Nucleus accumbens (tissue), 56 donors: ENCODE data around the gene ZSWIM3.
A peak's percentile ranks its signal among the peaks of the same experiment; 100 is the strongest.
"Not testable (repeated sequence)": the region's sequence is repeated elsewhere in the genome, so short reads cannot be mapped to it uniquely, and the experiment has no call there.

Source experiments
- DNase-seq, 56 donors: peaks; one replicate each; lab custom pipeline; 2025; lab: John Stamatoyannopoulos, UW

Gene ZSWIM3

GRCh38 chr20:45888681-45889080 lies 31.3 kb downstream of the ZSWIM3 start:
- DNase-seq: no peak

DNA sequence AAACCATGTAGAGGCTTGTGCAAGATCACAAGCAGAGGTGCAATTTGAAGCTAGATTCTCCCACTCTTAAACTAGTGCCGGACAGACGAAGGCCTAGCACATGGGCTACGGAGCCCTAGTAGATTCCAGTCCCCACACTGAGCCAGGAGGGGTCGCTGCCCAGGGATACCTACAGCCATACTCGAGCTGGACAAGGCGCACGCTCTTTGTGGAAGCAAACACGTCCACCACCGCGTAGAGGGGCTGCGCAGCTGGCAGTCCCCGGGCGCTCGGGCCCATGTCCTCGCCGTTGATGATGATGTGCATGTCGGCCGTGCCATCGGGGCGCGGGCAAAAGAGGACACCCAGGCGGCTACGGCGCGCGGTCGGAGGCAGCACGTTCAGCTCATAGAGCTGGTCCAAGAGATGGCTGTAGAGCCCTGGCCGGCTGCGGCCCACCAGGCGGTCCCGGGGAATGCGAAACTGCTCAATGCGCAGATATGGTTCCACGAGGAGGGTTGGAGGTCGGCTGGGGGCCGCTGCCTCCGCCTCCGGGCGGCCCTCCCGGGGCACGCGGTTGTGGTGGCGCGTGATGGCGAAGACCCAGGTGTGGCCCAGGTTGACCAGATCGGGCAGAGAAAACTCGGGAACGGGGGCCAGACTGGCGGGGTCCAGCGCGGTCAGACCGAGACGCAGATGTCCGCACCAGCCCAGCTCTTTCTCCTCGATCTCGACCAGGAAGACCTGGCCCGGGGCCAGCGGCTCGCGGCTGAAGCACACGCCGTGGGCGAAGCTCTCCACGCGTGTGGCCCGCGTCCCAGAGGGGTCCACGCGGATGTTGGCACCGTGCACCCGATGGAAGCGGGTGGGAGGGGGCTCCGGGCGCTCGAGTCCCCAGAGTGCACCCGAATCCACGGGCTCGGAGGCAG lies 32.9 kb downstream of the ZSWIM3 start:
- peak in 49 of 56 donors; percentile 12 to 72 (median 40) for DNase-seq

DNA sequence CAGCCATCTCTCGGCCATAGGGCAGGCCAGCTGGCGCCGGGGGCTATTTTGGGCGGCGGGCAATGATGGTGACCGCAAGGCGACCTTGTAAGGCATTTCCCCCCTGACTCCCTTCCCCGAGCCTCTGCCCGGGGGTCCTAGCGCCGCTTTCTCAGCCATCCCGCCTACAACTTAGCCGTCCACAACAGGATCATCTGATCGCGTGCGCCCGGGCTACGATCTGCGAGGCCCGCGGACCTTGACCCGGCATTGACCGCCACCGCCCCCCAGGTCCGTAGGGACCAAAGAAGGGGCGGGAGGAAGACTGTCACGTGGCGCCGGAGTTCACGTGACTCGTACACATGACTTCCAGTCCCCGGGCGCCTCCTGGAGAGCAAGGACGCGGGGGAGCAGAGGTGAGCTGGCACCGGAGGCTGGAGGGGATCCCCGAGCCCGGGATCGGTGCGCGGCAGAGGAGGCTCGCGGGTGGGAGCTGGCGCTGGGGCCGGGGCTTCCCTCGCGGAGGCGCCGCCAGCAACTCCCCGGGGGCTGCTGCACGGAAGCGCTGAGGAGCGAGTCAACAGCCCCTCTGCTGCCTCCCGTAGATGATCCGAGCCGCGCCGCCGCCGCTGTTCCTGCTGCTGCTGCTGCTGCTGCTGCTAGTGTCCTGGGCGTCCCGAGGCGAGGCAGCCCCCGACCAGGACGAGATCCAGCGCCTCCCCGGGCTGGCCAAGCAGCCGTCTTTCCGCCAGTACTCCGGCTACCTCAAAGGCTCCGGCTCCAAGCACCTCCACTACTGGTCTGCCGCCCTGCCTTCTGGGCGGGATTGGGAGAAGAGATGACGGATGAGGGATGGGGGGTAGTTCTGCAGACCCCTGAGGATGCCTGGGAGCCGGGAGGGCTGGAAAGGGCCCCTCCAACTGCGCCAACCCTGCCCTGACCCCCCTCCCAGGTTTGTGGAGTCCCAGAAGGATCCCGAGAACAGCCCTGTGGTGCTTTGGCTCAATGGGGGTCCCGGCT lies 33.9 kb downstream of the ZSWIM3 start, which contains the start of the genes CTSA and NEURL2:
CTSA (plus strand) TSS at position 351 of the 999 bp plus-strand sequence; CDS start at position 585, 234 bp downstream.
NEURL2 (minus strand) TSS at position 224 of the 999 bp plus-strand sequence; CDS start at position 7, 217 bp downstream.
- peak in 55 of 56 donors; percentile 56 to 96 (median 86) for DNase-seq

GRCh38 chr20:45892049-45892825 lies 34.8 kb downstream of the ZSWIM3 start:
- DNase-seq: peak in 1 of 56 donors; percentile 7

GRCh38 chr20:45892828-45893500 lies 35.5 kb downstream of the ZSWIM3 start:
- DNase-seq: no peak

- DNase-seq: no peak
Measured at GRCh38 chr20:45893831-45894230, 36.4 kb downstream of the ZSWIM3 start.

DNA sequence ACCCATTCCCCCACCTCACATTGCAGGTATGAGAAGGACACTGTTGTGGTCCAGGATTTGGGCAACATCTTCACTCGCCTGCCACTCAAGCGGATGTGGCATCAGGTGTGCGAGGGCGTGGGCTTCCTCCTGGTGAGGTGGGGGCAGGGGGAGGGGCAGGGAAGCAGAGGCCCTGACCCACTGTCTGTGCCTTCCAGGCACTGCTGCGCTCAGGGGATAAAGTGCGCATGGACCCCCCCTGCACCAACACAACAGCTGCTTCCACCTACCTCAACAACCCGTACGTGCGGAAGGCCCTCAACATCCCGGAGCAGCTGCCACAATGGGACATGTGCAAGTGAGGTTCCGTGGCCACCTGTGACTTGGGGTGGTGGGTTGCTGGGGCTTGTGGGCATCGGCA lies 37.4 kb downstream of the ZSWIM3 start:
- no peak for DNase-seq

DNA sequence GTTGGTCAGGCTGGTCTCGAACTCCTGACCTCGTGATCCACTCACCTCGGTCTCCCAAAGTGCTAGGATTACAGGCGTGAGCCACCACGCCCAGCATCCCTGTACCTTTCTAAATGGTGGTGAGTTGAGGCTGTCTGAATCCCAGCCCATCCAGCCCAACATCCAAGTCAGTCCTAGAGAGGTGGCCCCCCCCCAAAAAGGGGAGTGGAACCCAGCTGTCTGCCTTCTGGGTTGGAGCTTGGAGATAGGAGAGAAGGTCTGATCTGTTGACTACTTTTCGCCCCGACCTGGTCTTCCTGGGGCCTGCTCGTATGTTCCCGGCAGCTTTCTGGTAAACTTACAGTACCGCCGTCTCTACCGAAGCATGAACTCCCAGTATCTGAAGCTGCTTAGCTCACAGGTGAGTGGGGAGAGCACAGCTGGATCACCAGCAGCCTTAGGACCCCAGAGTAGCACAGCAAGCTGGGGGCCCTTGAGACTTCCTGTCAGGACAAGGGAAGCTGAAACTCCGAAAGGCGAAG lies 39.3 kb downstream of the ZSWIM3 start:
- DNase-seq: no peak

DNA sequence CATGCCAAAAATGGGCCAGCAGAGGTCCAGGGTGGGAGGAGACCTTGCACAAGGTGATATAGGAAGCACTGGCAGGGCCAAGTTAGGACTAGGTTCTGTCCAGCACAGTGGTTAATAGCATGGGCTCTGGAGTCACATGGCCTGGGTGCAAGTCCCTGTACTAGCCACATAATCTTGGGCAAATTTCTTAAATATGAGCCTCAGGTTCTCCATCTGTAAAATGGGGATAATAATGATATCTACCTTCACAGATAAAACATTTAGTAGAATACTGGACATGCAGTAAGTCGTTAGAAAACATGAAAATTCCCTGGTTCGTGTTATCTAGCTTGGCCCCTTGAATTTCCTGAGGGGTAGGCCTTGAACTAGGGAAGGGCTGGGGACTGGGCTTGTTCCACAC lies 39.9 kb downstream of the ZSWIM3 start:
- DNase-seq: no peak

- no peak for DNase-seq
Measured at GRCh38 chr20:45897692-45898091, 40.3 kb downstream of the ZSWIM3 start.

- DNase-seq: no peak
Measured at GRCh38 chr20:45898285-45898684, 40.9 kb downstream of the ZSWIM3 start.

DNA sequence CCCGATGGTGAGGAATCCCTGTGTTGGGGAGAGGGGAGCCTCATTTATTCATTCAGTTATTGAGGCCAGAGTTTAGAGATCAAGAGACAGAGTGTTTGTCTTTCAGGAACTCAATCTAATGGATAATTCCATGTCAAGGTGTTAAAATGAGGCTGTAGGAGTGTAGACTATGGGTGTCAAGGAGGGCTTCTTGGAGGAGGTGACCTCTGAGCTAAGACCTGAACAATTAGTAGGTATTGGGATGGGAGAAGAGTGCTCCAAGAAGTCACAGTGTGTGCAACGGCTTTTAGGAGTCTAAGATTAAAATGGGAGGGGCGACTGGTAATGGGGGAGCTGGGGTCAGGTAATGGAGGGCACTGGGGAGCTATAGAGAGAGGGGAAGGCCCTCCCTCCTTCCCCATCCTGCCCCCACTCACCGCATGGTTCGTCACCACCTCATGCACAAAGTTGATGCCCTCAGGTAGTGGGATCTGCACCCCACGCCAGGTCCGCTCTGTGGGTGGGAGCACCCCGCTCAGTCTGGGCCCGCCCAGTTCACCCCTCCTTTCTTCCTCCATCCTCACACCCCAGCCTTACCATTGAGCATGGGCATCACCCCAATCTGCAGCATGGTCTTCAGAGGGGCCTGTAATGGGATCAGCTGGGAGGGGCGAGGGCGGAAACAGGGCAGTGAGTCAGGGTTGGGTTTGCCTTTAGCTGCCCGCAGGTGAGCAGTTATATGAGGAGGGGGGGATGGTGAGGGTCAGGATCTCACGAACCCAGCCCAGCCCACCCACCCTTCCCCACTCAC lies 41.8 kb downstream of the ZSWIM3 start:
- no peak for DNase-seq

DNA sequence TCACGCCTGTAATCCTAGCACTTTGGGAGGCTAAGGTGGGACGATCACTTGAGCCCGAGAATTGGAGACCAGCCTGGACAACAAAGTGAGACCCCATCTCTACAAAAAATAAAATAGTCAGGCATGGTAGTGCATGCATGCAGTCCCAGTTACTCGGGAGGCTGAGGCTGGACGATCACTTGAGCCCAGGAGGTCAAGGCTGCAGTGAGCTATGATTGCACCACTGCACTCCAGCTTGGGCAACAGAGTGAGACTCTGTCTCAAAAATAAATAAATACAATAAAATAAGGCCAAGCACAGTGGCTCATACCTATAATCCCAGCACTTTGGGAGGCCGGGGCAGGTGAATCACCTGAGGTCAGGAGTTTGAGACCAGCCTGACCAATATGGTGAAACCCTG lies 43.9 kb downstream of the ZSWIM3 start:
- not testable (repeated sequence) for DNase-seq

DNA sequence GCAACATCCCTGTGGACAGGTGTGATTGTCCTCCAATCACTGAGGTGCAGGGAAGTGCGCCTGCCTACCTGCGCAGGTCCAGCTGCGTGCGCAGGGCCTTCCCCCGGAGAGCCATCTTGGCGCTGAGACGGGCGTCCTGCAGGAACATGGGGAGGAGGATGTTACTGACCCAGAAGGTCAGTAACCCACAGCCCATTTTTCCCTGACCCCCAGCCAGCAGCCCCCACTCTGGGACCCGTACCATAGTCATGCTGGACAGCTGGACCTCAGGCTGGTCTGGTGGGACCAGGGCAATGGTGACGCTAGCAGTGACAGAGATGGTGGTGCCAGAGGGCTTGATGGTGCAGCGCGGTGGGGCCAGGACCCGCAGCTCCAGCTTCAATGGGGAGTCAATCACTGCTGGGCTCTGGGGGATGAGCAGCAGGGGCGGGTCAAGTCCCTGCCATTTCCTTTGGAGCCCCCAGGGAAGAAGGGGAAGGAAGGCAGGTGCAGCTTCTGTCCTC lies 44.8 kb downstream of the ZSWIM3 start:
- no peak for DNase-seq

DNA sequence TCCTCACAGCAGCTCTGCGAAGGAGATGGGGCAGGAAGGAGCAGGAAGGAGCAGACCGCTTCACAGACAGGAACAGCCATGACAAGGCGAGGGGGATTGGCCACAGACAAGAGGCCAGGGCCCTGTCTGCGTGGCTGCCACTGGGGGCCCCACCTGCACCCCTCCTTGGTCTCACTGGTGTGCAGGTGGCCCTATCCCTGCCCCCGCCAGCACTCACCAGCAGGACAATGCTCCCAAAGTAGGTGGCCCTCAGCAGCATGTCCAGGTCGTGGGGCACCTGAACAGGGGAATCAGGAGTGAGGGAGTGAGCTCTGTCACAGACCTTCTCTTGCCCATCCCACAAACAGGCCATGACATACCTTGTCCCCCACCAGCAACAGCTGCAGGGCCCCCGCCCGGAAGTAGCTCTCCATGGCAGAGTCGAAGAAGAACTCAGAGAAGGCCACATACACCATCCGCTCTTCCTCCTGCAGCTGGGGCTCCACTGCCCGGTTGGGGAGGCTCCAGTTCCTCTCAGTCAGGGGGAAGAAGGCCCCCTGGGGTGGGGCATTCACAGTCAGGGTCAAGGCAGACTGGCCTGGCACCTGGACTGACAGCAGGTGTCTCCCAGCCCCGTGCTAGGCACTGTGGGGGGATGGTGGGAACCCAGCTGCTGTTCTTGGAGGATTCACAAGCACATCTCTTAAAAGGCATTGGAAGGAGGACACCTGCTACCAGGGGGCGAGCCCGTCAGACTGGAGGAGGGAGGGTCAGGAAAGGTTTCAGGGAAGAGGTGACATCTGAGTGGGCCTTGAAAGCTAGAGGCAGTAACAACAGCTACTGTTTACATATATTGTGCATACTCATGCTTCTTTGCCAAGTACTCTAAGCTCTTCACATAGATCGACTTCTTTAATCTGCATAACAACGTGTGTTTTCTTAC lies 47.4 kb downstream of the ZSWIM3 start:
- DNase-seq: no peak

GRCh38 chr20:45905505-45906079 lies 48.2 kb downstream of the ZSWIM3 start:
- no peak for DNase-seq
